Suprapubic skin (tissue), 3 donors: ENCODE measurements around the gene SPRTN.

Experiments
- POLR2A ChIP-seq, 2 donors: fragments of 450-650 bp; IDR thresholded peaks; one replicate each; pipeline ENCODE4 v1.6.1; 2017; ENCODE audit warnings: antibody characterized with exemption in 2 of 2, mild to moderate bottlenecking in 2 of 2, moderate library complexity in 2 of 2
- TF ChIP-seq, protein P1 (sequence below), 2 donors: fragments of 200-600 bp in 1 of 2; fragments of 450-650 bp in 1 of 2; sonication (generic) in 1 of 2; IDR thresholded peaks; one replicate each; pipeline ENCODE4 v1.5.1; 2016 to 2019; ENCODE audit warnings: antibody characterized with exemption in 2 of 2, mild to moderate bottlenecking in 1 of 2, moderate library complexity in 1 of 2

DNA sequence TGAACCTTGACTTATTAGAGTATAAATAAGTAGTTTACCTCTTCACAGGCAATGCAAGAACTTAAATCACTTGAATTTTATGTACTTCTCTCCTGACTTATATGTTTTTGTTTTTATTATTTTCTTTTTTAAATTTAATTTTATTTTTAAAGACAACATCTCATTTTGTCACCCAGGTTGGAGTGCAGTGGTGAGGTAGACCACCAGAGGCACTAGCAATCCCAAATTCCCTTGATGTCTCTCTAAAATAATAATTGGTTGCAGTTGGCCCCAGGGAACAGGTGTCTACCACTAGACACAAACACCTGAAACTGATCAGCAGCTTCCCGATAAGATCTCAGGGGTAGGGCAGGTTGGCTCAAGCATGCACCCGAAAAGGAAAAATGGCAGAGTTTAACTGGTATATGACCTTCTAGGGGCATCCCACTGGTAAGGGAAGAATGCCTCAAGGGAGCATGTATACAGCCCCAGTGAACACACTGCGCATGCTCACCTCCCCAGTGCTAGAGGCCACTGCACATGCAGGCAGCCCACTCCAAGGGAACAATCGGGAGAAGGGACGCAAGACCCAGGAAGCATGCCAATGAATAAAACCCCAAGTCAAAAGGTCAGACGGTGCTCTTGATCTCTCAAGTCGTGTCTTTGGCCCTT lies 15.1 kb upstream of the SPRTN start:
- no peak for TF ChIP-seq POLR2A (IDR thresholded peaks at IDR 0.05)
- TF ChIP-seq, protein P1, sequence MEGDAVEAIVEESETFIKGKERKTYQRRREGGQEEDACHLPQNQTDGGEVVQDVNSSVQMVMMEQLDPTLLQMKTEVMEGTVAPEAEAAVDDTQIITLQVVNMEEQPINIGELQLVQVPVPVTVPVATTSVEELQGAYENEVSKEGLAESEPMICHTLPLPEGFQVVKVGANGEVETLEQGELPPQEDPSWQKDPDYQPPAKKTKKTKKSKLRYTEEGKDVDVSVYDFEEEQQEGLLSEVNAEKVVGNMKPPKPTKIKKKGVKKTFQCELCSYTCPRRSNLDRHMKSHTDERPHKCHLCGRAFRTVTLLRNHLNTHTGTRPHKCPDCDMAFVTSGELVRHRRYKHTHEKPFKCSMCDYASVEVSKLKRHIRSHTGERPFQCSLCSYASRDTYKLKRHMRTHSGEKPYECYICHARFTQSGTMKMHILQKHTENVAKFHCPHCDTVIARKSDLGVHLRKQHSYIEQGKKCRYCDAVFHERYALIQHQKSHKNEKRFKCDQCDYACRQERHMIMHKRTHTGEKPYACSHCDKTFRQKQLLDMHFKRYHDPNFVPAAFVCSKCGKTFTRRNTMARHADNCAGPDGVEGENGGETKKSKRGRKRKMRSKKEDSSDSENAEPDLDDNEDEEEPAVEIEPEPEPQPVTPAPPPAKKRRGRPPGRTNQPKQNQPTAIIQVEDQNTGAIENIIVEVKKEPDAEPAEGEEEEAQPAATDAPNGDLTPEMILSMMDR (IDR thresholded peaks at IDR 0.05), result no peak
